Stimulated activated CD8-positive, alpha-beta memory T cell treated with anti-CD3 and anti-CD28 coated beads, Interleukin-12 subunit alpha, Interleukin-12 subunit beta, amount 100 ng/mL, for 1 hour (primary cell): ENCODE results near the gene DERA.

Experiments
- DNase-seq: peaks from one replicate; pipeline ENCODE4 v3.0.0-alpha.2; 2020; ENCODE audit warnings: low read depth

DERA gene

GRCh38 chr12:16075887-16076286, 164.8 kb downstream of the DERA start:
- DNase-seq = no peak

- no peak for DNase-seq
Measured at GRCh38 chr12:16076557-16076956, 165.4 kb downstream of the DERA start.

GRCh38 chr12:16076970-16077522, 165.9 kb downstream of the DERA start:
- no peak for DNase-seq

GRCh38 chr12:16086462-16086861, 175.3 kb downstream of the DERA start:
- no peak for DNase-seq

- no peak for DNase-seq
Measured at GRCh38 chr12:16086942-16087341, 175.8 kb downstream of the DERA start.
